Measurements from ENCODE around the gene RABL3. TPM values are rescaled to one million over a fixed set of nuclear protein-coding genes. Genes with fewer than 3 reads are reported as not detected.
"Not testable (repeated sequence)": the region's sequence is repeated elsewhere in the genome, so short reads cannot be mapped to it uniquely, and the experiment has no call there.

Gene RABL3
- polyA plus RNA-seq, 1 donor, result 20.4 TPM

DNA sequence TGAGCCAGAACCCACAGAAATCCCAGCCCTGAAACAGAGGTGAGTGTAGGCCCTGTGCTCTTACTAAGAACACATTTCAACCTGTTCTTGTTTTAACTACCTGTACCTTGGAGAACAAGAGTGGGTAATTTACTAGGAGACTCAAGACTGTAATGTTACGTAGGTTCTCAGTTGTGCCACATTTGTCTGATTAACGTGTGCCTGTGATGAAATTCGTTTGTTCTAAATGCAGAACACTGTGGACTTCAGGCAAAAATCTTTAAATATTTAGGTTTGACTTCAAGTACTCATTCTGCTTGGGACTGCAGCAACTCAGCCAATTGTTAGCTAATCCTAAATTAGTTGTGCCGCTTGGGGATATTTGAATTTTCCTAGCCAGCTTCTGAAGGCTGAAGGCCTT is 28.6 kb upstream of the RABL3 start:
- no peak for DNase-seq
- H3K4me1 ChIP-seq (ENCODE audit: control insufficient read depth, insufficient read depth, low read length), result no peaks in the 10 kb centered on the region
- WGBS (ENCODE audit: insufficient coverage, low lambda C conversion rate), result 100% methylated on average over 1 of the region's 4 CpGs
- no peak overlapping the region for H3K4me3 ChIP-seq (ENCODE audit: low read length)
- no peak overlapping the region for H3K27ac ChIP-seq (ENCODE audit: low read length)
- H3K27me3 ChIP-seq (ENCODE audit: control insufficient read depth, insufficient read depth, low read length), result no peaks in the 10 kb centered on the region
- H3K9me3 ChIP-seq (ENCODE audit: control insufficient read depth, low read depth, low read length), result no peaks in the 10 kb centered on the region
- H3K36me3 ChIP-seq (ENCODE audit: control insufficient read depth, insufficient read depth, low read length), result peaks cover 11% of the 10 kb centered on the region

DNA sequence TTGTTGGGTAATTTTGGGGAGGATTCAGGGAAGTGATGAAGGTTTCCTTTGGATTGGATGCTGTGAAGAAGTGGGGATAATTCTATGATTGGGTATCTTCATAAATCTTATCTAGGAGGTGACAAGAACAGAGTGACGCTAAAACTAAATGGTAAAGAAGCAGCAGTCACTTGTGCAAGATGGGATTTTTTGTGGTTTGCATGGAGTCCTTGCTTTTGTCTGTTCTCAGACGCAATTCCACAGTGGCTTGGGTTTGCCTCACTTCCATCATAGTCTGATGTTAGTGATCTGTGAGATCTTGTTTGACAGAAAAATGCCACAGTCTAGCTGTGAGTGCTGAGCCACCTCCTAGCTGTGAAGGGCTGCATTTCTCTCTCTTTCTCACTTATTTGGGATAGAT is 27.1 kb upstream of the RABL3 start:
- H3K9me3 ChIP-seq (ENCODE audit: control insufficient read depth, low read depth, low read length), result no peaks in the 10 kb centered on the region
- no peak overlapping the region for H3K27ac ChIP-seq (ENCODE audit: low read length)
- peaks cover 9% of the 10 kb centered on the region for H3K36me3 ChIP-seq (ENCODE audit: control insufficient read depth, insufficient read depth, low read length)
- H3K4me3 ChIP-seq (ENCODE audit: low read length), result no peak overlapping the region
- no peak for DNase-seq
- no peaks in the 10 kb centered on the region for H3K27me3 ChIP-seq (ENCODE audit: control insufficient read depth, insufficient read depth, low read length)
- WGBS (ENCODE audit: insufficient coverage, low lambda C conversion rate), result no CpG with 5 or more reads among the region's 2 CpGs
- H3K4me1 ChIP-seq (ENCODE audit: control insufficient read depth, insufficient read depth, low read length), result no peaks in the 10 kb centered on the region

DNA sequence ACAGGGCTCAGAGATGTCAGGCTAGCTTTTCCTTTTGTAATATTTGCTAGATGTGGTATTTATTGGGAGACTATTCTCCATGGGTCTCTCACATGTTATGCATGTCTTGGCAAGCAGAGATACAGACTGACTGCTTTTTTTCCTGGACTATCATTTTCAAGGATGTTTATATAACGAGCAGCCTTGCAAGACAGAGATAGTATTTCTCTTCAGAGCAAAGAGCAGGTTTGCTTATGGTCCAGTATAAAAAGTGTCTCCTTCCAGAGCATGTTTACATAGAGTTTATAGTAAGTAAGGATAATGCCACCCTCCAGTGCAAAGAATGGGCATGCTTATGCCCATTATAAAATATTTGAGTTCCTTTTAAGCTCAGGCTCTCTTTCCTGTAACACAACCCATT is 24.8 kb upstream of the RABL3 start:
- Histone ChIP-seq H3K36me3 (ENCODE audit: control insufficient read depth, insufficient read depth, low read length) (peaks cover 3% of the 10 kb centered on the region), H3K9me3 (ENCODE audit: control insufficient read depth, low read depth, low read length) (no peaks in the 10 kb centered on the region), H3K27ac (ENCODE audit: low read length) (no peak overlapping the region), H3K27me3 (ENCODE audit: control insufficient read depth, insufficient read depth, low read length) (no peaks in the 10 kb centered on the region), H3K4me1 (ENCODE audit: control insufficient read depth, insufficient read depth, low read length) (no peaks in the 10 kb centered on the region), H3K4me3 (ENCODE audit: low read length) (no peak overlapping the region)
- WGBS (ENCODE audit: insufficient coverage, low lambda C conversion rate), result no CpG with 5 or more reads among the region's 1 CpG
- no peak for DNase-seq

DNA sequence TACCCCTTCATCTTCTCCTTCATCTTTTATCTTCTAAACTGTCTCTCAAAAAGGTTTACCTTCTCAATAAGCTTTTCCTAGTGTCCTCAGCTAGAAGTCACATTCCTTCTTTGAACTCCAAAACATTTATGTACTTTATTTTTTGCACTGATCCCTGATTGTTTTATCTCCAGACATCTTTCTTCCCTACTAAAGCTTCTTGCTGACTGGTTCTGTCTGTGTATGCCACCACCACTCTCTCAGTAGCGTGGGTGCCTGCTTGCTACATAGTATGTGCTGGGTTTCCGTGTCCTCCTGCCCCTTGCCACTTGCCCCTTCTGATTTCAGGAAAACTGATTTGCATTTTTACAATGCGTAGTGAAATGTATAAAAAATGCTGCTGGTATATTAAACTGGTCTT is 24.3 kb upstream of the RABL3 start:
- Histone ChIP-seq H3K36me3 (ENCODE audit: control insufficient read depth, insufficient read depth, low read length) (peaks cover under 1% of the 10 kb centered on the region), H3K9me3 (ENCODE audit: control insufficient read depth, low read depth, low read length) (no peaks in the 10 kb centered on the region), H3K4me3 (ENCODE audit: low read length) (no peak overlapping the region), H3K4me1 (ENCODE audit: control insufficient read depth, insufficient read depth, low read length) (no peaks in the 10 kb centered on the region), H3K27ac (ENCODE audit: low read length) (no peak overlapping the region), H3K27me3 (ENCODE audit: control insufficient read depth, insufficient read depth, low read length) (no peaks in the 10 kb centered on the region)
- no peak for DNase-seq
- WGBS (ENCODE audit: insufficient coverage, low lambda C conversion rate), result 100% methylated on average over 3 of the region's 3 CpGs

DNA sequence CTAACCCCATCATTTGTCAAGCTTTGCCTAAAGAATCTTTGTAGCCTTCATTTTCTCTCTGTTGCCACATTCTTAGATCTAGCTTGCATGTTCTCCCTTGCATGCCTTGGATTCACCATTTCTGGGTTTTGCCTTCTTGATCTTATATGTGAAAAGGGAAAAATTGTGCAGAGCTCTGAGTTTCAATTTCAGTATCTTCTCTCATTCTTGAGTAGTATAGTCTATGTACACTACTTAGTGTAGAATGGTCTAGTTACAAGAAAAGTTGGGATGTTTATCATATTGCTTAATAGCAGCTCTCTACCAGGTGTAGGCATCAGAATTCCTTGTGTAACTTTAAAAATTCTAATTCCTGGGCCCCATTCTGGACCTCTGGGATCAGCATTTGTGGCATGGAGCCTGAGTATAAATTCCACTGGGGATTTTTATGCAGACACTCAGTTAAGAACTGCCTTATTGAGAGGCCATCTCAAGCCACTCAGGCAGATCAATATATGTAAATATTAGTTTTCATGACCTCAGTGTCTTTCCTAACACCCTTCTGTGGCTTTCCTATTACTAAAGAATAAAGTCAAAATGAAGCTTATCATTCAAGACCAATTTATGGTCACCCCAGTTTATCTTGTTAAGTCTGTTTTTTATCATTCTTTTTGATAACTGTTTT is 23.6 kb upstream of the RABL3 start:
- Histone ChIP-seq H3K36me3 (ENCODE audit: control insufficient read depth, insufficient read depth, low read length) (no peaks in the 10 kb centered on the region), H3K27me3 (ENCODE audit: control insufficient read depth, insufficient read depth, low read length) (no peaks in the 10 kb centered on the region), H3K4me3 (ENCODE audit: low read length) (no peak overlapping the region), H3K27ac (ENCODE audit: low read length) (no peak overlapping the region), H3K9me3 (ENCODE audit: control insufficient read depth, low read depth, low read length) (no peaks in the 10 kb centered on the region), H3K4me1 (ENCODE audit: control insufficient read depth, insufficient read depth, low read length) (no peaks in the 10 kb centered on the region)
- DNase-seq, result no peak

DNA sequence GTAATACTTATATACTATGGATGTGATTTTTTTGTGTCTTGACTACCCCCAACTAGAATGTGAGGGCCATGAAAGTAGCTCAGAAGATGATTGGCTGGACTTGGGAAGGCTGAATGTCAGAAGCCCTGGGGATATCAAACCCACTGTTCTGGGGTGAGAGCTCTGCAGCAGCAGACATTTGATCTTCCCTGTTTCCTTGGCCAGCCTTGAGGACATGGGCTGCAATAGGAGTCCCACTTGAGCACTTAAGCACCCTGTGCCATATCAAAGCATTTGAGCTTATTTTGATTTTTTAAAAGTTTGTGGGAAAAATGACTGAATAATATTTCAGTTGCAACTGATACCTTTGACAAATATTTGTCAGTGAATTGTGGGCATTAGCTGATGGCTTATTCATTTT is 21.9 kb upstream of the RABL3 start:
- Histone ChIP-seq H3K27me3 (ENCODE audit: control insufficient read depth, insufficient read depth, low read length) (no peaks in the 10 kb centered on the region), H3K27ac (ENCODE audit: low read length) (no peak overlapping the region), H3K4me1 (ENCODE audit: control insufficient read depth, insufficient read depth, low read length) (no peaks in the 10 kb centered on the region), H3K4me3 (ENCODE audit: low read length) (no peak overlapping the region), H3K9me3 (ENCODE audit: control insufficient read depth, low read depth, low read length) (no peaks in the 10 kb centered on the region), H3K36me3 (ENCODE audit: control insufficient read depth, insufficient read depth, low read length) (no peaks in the 10 kb centered on the region)
- no peak for DNase-seq

DNA sequence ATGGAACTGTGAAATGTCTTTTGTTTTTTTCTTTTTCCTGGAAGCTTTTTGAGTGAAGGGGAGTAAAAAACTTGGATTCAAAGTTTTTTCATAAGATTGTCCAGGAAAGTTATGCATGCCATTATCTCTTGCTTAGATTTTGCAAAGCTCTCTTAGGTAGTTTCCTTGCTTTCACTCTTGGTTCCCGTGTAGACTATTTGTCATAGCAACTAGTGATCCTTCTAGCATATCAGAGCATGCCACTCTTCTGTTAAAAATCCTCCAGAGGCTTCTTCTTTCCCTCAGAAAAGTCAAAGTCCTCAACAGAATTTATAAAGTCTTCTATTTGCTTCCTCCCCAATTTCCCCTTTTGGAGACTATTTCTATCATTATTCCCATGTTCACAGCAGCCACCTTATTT is 21.3 kb upstream of the RABL3 start:
- no peaks in the 10 kb centered on the region for H3K4me1 ChIP-seq (ENCODE audit: control insufficient read depth, insufficient read depth, low read length)
- no peaks in the 10 kb centered on the region for H3K36me3 ChIP-seq (ENCODE audit: control insufficient read depth, insufficient read depth, low read length)
- H3K4me3 ChIP-seq (ENCODE audit: low read length), result no peak overlapping the region
- WGBS (ENCODE audit: insufficient coverage, low lambda C conversion rate), result 60% methylated on average over 1 of the region's 1 CpG
- no peaks in the 10 kb centered on the region for H3K27me3 ChIP-seq (ENCODE audit: control insufficient read depth, insufficient read depth, low read length)
- H3K9me3 ChIP-seq (ENCODE audit: control insufficient read depth, low read depth, low read length), result no peaks in the 10 kb centered on the region
- no peak for DNase-seq
- no peak overlapping the region for H3K27ac ChIP-seq (ENCODE audit: low read length)

DNA sequence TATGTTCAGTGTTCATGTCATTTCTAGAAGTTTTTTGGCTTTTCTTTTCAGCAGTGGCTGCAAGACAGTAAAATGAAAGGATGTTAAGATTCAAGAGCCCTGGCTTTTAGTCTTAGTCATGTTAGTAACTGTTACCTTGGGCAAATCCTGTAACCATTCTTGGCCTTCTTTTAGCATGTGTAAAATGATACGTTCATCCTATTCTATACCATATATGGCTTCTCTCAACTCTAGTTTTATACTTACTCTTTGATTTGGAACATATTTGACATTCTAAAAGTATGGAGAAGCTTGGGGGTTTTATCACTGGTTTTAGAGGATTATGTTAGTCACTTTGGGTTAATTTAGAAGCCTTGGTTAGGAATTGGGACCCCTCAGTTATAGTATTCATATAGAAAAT is 20.3 kb upstream of the RABL3 start:
- no CpG with 5 or more reads among the region's 1 CpG for WGBS (ENCODE audit: insufficient coverage, low lambda C conversion rate)
- H3K27ac ChIP-seq (ENCODE audit: low read length), result no peak overlapping the region
- H3K4me3 ChIP-seq (ENCODE audit: low read length), result no peak overlapping the region
- H3K4me1 ChIP-seq (ENCODE audit: control insufficient read depth, insufficient read depth, low read length), result no peaks in the 10 kb centered on the region
- no peaks in the 10 kb centered on the region for H3K27me3 ChIP-seq (ENCODE audit: control insufficient read depth, insufficient read depth, low read length)
- no peaks in the 10 kb centered on the region for H3K9me3 ChIP-seq (ENCODE audit: control insufficient read depth, low read depth, low read length)
- no peak for DNase-seq
- H3K36me3 ChIP-seq (ENCODE audit: control insufficient read depth, insufficient read depth, low read length), result no peaks in the 10 kb centered on the region

DNA sequence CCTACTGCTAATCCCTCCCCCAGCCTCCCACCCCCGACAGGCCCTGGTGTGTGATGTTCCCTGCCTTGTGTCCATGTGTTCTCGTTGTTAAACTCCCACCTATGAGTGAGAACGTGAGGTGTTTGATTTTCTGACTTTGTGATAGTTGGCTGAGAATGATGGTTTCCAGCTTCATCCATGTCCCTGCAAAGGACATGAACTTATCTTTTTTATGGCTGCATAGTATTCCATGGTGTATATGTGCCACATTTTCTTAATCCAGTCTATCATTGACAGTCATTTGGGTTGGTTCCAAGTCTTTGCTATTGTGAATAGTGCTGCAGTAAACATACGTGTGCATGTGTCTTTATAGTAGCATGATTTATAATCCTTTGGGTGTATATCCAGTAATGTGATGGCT is 16.2 kb upstream of the RABL3 start:
- H3K27me3 ChIP-seq (ENCODE audit: control insufficient read depth, insufficient read depth, low read length); H3K4me3 ChIP-seq (ENCODE audit: low read length); H3K4me1 ChIP-seq (ENCODE audit: control insufficient read depth, insufficient read depth, low read length); H3K27ac ChIP-seq (ENCODE audit: low read length); DNase-seq; H3K36me3 ChIP-seq (ENCODE audit: control insufficient read depth, insufficient read depth, low read length); H3K9me3 ChIP-seq (ENCODE audit: control insufficient read depth, low read depth, low read length): not testable (repeated sequence)
- WGBS (ENCODE audit: insufficient coverage, low lambda C conversion rate), result no CpG with 5 or more reads among the region's 4 CpGs

DNA sequence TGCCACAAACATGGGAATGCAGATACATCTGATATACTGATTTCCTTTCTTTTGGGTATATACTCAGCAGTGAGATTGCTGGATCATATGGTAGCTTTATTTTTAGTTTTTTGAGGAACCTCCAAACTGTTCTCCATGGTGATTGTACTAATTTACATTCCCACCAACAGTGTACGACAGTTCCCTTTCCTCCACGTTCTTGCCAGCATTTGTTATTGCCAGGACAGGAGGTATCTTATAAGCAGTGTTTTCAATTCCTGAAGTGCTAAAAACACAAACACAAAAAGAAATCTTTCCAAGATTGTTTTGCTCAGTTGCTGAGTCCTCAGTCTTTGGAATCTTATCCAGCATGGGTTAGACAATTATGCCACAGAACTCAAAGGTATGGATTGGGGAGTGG is 13.7 kb upstream of the RABL3 start:
- Histone ChIP-seq H3K4me1 (ENCODE audit: control insufficient read depth, insufficient read depth, low read length) (no peaks in the 10 kb centered on the region), H3K27me3 (ENCODE audit: control insufficient read depth, insufficient read depth, low read length) (no peaks in the 10 kb centered on the region), H3K27ac (ENCODE audit: low read length) (no peak overlapping the region), H3K9me3 (ENCODE audit: control insufficient read depth, low read depth, low read length) (no peaks in the 10 kb centered on the region), H3K4me3 (ENCODE audit: low read length) (no peak overlapping the region), H3K36me3 (ENCODE audit: control insufficient read depth, insufficient read depth, low read length) (peaks cover 2% of the 10 kb centered on the region)
- DNase-seq, result no peak
- 83% methylated on average over 1 of the region's 2 CpGs for WGBS (ENCODE audit: insufficient coverage, low lambda C conversion rate)

DNA sequence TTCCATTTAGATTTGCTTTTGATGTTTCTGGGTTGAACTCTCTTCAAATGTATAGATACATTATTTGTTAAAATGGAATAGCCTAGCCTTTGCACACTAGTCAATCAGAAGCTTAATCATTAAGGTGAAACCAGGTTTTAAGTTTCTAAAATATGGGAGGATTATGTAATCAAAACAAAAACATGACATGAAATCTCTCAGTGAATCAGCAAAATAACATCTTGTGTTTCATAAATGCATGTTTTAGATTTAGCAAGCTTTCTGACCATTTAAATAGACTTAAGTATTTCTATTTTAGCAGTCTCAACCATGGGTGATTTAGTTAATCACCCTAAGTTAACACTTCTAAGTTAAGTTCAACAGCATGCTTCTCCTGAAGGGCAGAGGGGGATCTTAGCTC is 11.5 kb upstream of the RABL3 start:
- no peak for DNase-seq
- Histone ChIP-seq H3K27me3 (ENCODE audit: control insufficient read depth, insufficient read depth, low read length) (no peaks in the 10 kb centered on the region), H3K9me3 (ENCODE audit: control insufficient read depth, low read depth, low read length) (no peaks in the 10 kb centered on the region), H3K36me3 (ENCODE audit: control insufficient read depth, insufficient read depth, low read length) (peaks cover 10% of the 10 kb centered on the region), H3K4me3 (ENCODE audit: low read length) (no peak overlapping the region), H3K27ac (ENCODE audit: low read length) (no peak overlapping the region), H3K4me1 (ENCODE audit: control insufficient read depth, insufficient read depth, low read length) (no peaks in the 10 kb centered on the region)

Measured in large intestine (tissue), 3 donors.